ENCODE results near the gene KDM5A.

DNA sequence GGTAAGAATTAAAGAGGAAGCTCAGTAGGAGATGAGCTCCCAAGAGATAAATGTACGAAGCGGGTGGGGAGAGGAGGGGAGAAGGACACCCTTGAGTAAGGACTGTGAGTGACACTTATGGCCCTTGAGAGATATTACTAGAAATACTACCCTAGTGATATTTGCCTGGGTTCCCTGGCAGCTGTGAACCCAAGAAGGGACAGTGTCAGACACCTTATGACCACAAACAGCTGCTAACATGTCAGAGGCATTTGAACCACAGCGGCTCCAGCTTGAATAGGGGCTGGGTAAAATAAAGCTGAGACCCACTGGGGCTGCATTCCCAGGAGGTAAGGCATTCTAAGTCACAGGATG is 155.5 kb downstream of the KDM5A start:
- TF ChIP-seq, protein P1, sequence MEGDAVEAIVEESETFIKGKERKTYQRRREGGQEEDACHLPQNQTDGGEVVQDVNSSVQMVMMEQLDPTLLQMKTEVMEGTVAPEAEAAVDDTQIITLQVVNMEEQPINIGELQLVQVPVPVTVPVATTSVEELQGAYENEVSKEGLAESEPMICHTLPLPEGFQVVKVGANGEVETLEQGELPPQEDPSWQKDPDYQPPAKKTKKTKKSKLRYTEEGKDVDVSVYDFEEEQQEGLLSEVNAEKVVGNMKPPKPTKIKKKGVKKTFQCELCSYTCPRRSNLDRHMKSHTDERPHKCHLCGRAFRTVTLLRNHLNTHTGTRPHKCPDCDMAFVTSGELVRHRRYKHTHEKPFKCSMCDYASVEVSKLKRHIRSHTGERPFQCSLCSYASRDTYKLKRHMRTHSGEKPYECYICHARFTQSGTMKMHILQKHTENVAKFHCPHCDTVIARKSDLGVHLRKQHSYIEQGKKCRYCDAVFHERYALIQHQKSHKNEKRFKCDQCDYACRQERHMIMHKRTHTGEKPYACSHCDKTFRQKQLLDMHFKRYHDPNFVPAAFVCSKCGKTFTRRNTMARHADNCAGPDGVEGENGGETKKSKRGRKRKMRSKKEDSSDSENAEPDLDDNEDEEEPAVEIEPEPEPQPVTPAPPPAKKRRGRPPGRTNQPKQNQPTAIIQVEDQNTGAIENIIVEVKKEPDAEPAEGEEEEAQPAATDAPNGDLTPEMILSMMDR (IDR thresholded peaks at IDR 0.05; ENCODE audit: poor library complexity): no peak
- TF ChIP-seq EZH2 (IDR thresholded peaks at IDR 0.05; ENCODE audit: borderline replicate concordance): no peak
- TF ChIP-seq EZH2phosphoT487 (IDR thresholded peaks at IDR 0.05; ENCODE audit: low read depth, severe bottlenecking, unreplicated experiment): no peak
